Measurements from ENCODE around the gene PACSIN1.

- TF ChIP-seq, protein P1, sequence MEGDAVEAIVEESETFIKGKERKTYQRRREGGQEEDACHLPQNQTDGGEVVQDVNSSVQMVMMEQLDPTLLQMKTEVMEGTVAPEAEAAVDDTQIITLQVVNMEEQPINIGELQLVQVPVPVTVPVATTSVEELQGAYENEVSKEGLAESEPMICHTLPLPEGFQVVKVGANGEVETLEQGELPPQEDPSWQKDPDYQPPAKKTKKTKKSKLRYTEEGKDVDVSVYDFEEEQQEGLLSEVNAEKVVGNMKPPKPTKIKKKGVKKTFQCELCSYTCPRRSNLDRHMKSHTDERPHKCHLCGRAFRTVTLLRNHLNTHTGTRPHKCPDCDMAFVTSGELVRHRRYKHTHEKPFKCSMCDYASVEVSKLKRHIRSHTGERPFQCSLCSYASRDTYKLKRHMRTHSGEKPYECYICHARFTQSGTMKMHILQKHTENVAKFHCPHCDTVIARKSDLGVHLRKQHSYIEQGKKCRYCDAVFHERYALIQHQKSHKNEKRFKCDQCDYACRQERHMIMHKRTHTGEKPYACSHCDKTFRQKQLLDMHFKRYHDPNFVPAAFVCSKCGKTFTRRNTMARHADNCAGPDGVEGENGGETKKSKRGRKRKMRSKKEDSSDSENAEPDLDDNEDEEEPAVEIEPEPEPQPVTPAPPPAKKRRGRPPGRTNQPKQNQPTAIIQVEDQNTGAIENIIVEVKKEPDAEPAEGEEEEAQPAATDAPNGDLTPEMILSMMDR (optimal IDR thresholded peaks at IDR 0.05 in 1 of 3, IDR thresholded peaks at IDR 0.05 in 1 of 3, conservative IDR thresholded peaks at IDR 0.05 in 1 of 3; ENCODE audit: extremely low read depth in 1 of 3, insufficient read depth in 2 of 3, low read length in 3 of 3), result no peak
- TF ChIP-seq EZH2 (IDR thresholded peaks at IDR 0.05; ENCODE audit: low read length), result peak; percentile 37
Observed at GRCh38 chr6:34465531-34466241, at the start of gene PACSIN1.

All from keratinocyte (primary cell).